ENCODE measurements around the gene NFXL1.

- TF ChIP-seq CTCF (IDR thresholded peaks at IDR 0.05) (no peak), POLR2A (IDR thresholded peaks at IDR 0.05) (no peak), EP300 (IDR thresholded peaks at IDR 0.05) (no peak), POLR2AphosphoS5 (IDR thresholded peaks at IDR 0.05) (no peak)
Observed at GRCh38 chr4:47801481-47802002, 112.8 kb downstream of the NFXL1 start.
